Activated CD8-positive, alpha-beta T cell treated with anti-CD3 and anti-CD28 coated beads for 36 hours (primary cell): Measurements from ENCODE around the gene CD38. TPM values are rescaled to one million over a fixed set of nuclear protein-coding genes. Genes with fewer than 3 reads are reported as not detected.
A peak's percentile ranks its signal among the peaks of the same experiment; 100 is the strongest.

ENCODE experiments used
- ATAC-seq: fragments of 200-7000 bp; cut with Tn5 transposase; one replicate; pipeline ENCODE4 v1.10.0; 2021; ENCODE audit warnings: mild to moderate bottlenecking, moderate library complexity
- CTCF ChIA-PET: fragments of 350-600 bp; sonication (Branson Sonifier 250); formaldehyde crosslinking; loops from one replicate; lab custom pipeline; 2021; ENCODE audit warnings: antibody characterized with exemption; lab: Charles Lee
- POLR2A ChIA-PET: fragments of 350-600 bp; sonication (Branson Sonifier 250); formaldehyde crosslinking; loops from one replicate; lab custom pipeline; 2021; ENCODE audit warnings: antibody characterized with exemption; lab: Charles Lee
- DNase-seq: peaks from one replicate; pipeline ENCODE4 v3.0.0-alpha.2; 2020
- H3K27ac Mint-ChIP-seq: one replicate; pipeline ENCODE4 v1.8.0; 2021; ENCODE audit warnings: mild to moderate bottlenecking, mixed read lengths
- H3K27me3 Mint-ChIP-seq: one replicate; pipeline ENCODE4 v1.8.0; 2021; ENCODE audit warnings: mixed read lengths
- H3K36me3 Mint-ChIP-seq: one replicate; pipeline ENCODE4 v1.8.0; 2021; ENCODE audit warnings: low read depth, mixed read lengths
- H3K4me1 Mint-ChIP-seq: one replicate; pipeline ENCODE4 v1.8.0; 2021; ENCODE audit warnings: low read depth, mixed read lengths
- H3K4me3 Mint-ChIP-seq: one replicate; pipeline ENCODE4 v1.8.0; 2021; ENCODE audit warnings: mild to moderate bottlenecking, moderate library complexity, mixed read lengths
- H3K9me3 Mint-ChIP-seq: one replicate; pipeline ENCODE4 v1.8.0; 2021; ENCODE audit warnings: mixed read lengths
- CTCF ChIP-seq: fragments of 200-600 bp; IDR thresholded peaks from one replicate; pipeline ENCODE4 v1.8.0; 2022; ENCODE audit warnings: antibody characterized with exemption, mild to moderate bottlenecking
- intact Hi-C: fragments of 100-400 bp; cut with micrococcal nuclease; formaldehyde crosslinking; loops from one replicate; pipeline ENCODE4 v1.10.0; 2022
- total RNA-seq, 2 experiments: library from RNA; stranded (reverse); gene quantifications; one replicate each; pipeline ENCODE4 v1.2.3, GENCODE V29; 2021

The CD38 gene
- total RNA-seq, 2 experiments from 2014 or later: 24.3 to 25.6 TPM

DNA sequence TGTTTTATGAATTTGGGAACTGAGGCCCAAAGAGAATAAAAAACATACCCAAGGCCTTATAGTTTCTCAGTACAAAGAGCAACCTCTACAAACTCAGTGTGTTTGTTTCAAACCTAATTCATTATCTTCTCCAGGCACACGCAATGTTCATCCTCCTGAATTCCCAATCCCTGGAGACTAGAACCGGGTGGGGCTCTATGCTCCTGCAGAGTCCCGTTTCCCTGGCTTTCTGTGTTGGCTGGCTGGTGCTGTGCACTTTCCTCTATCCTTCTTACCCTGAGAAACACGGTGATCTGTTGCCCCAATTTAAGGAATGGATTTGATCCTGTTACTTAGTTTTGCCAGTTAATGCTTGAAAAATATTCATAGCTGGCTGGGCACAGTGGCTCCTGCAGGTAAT lies 96.5 kb downstream of the CD38 start:
- ChIA-PET CTCF (interaction anchor here (1.5 to 9.5 kb wide), 3 partner anchors 69 to 126 kb away, joined by 4 to 115 read pairs (median 5); no protein-coding TSS in a partner anchor), POLR2A (no interaction called here)
- intact Hi-C loops: loop anchor here (10.0 kb wide), 1 partner anchor 140 kb away; no protein-coding TSS in a partner anchor
- no peak overlapping the region for H3K27ac Mint-ChIP-seq
- H3K27me3 Mint-ChIP-seq: peaks cover 5% of the 10 kb centered on the region
- no peaks in the 10 kb centered on the region for H3K36me3 Mint-ChIP-seq
- ATAC-seq (no peak), DNase-seq (no peak)
- peaks cover 5% of the 10 kb centered on the region for H3K9me3 Mint-ChIP-seq
- TF ChIP-seq CTCF: no peak
- no peaks in the 10 kb centered on the region for H3K4me1 Mint-ChIP-seq
- no peak overlapping the region for H3K4me3 Mint-ChIP-seq

DNA sequence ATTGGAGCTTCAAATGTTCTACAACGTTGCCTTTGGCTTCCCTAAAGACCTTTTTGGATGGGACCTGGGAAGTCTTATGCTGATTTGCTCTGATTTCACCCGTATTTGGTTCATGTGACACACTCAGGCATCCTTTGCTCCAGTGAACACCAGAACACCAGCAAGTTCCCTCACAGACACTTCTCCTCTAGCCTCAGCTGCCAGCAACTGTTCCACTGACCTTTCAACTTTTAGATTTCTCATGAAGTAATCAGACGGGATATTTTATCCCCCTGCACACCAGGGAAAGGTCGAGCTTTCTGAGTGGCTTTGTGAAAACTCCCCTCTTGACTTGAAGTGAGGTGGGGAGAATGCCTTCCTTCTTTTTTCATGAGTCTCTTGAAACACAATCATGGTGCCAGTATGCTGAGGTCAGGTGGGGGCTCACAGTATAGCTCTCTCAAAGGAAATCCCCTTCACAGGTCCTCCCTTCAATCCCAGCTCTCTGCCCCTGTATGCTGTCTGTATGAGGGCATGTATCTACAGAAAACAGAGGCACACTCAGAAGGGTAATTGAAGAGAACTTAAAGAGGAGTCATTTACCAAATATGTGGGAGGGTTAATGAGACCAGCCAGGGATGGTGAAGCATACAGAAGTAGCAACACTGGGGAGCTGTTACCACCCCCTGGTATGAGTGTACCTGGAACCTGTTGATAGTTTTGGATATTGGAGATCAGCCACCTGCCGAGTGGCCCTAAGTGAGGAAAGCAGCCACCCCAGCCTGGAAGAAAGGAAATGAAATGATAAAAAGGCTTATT lies 97.7 kb downstream of the CD38 start:
- no peak for TF ChIP-seq CTCF
- ATAC-seq: peak; percentile 24
- H3K27ac Mint-ChIP-seq: no peak overlapping the region
- ChIA-PET CTCF (interaction anchor here (0.6 to 9.5 kb wide), 5 partner anchors 67 to 126 kb away, joined by 3 to 115 read pairs (median 4); no protein-coding TSS in a partner anchor), POLR2A (no interaction called here)
- H3K9me3 Mint-ChIP-seq: peaks cover 5% of the 10 kb centered on the region
- H3K4me1 Mint-ChIP-seq: no peaks in the 10 kb centered on the region
- intact Hi-C loops: loop anchor here (10.0 kb wide), 1 partner anchor 141 kb away; no protein-coding TSS in a partner anchor
- peaks cover 2% of the 10 kb centered on the region for H3K27me3 Mint-ChIP-seq
- H3K4me3 Mint-ChIP-seq: no peak overlapping the region
- H3K36me3 Mint-ChIP-seq: no peaks in the 10 kb centered on the region
- no peak for DNase-seq

DNA sequence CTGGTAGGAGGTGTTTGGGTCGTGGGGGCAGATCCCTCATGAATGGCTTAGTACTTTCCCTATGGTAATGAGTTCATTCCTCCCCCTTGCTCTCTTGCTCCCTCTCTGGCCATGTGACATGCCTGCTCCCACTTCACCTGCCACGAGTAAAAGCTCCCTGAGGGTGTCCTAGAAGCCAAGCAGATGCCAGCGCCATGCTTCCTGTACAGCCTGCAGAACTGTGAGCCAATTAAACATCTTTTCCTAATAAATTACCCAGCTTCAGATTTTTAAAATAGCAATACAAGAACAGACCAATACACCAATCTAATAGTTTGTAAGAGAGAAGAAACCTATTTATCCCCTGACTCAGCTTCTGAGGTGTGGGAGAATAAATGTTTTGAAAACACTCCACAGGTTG lies 99.9 kb downstream of the CD38 start:
- peaks cover 5% of the 10 kb centered on the region for H3K9me3 Mint-ChIP-seq
- no peak overlapping the region for H3K4me3 Mint-ChIP-seq
- no peak for TF ChIP-seq CTCF
- intact Hi-C loops: loop anchor here (10.0 kb wide), 1 partner anchor 143 kb away; no protein-coding TSS in a partner anchor
- H3K27me3 Mint-ChIP-seq: no peaks in the 10 kb centered on the region
- no peaks in the 10 kb centered on the region for H3K36me3 Mint-ChIP-seq
- CTCF ChIA-PET: interaction anchor here (0.9 to 9.5 kb wide), 4 partner anchors 10 to 73 kb away, joined by 4 to 203 read pairs (median 60); no protein-coding TSS in a partner anchor
- ATAC-seq (no peak), DNase-seq (peak; percentile 10)
- H3K4me1 Mint-ChIP-seq: peaks cover 1% of the 10 kb centered on the region
- no peak overlapping the region for H3K27ac Mint-ChIP-seq
- POLR2A ChIA-PET: no interaction called here

GRCh38 chr4:15881820-15882219 lies 103.7 kb downstream of the CD38 start:
- ChIA-PET CTCF (interaction anchor here (0.6 to 9.5 kb wide), 44 partner anchors 9 to 383 kb away, joined by 3 to 203 read pairs (median 9); partner anchors contain the start of gene FGFBP1), POLR2A (no interaction called here)
- peaks cover 2% of the 10 kb centered on the region for H3K27me3 Mint-ChIP-seq
- H3K4me3 Mint-ChIP-seq: no peak overlapping the region
- no peak for ATAC-seq
- no peak overlapping the region for H3K27ac Mint-ChIP-seq
- peaks cover 5% of the 10 kb centered on the region for H3K9me3 Mint-ChIP-seq
- intact Hi-C loops: loop anchor here (1.0 to 5.0 kb wide), 3 partner anchors 74 to 119 kb away; no protein-coding TSS in a partner anchor
- no peaks in the 10 kb centered on the region for H3K36me3 Mint-ChIP-seq
- peaks cover 1% of the 10 kb centered on the region for H3K4me1 Mint-ChIP-seq
- no peak for DNase-seq
- TF ChIP-seq CTCF: no peak
